NCI-H345 treated with DMSO at 0.1 percent for 48 hours (cell line): ENCODE results near the gene MYRIP.
"Not testable (repeated sequence)": the region's sequence is repeated elsewhere in the genome, so short reads cannot be mapped to it uniquely, and the experiment has no call there.

Experiments
- DNase-seq: peaks from one replicate; lab custom pipeline; 2025; ENCODE audit not compliant: unreplicated experiment; lab: John Stamatoyannopoulos, UW

Gene MYRIP

GRCh38 chr3:39809181-39809994 is at the start of gene MYRIP:
MYRIP (plus strand) TSS chr3:39809609; CDS start chr3:39900817, 91,208 bp downstream.
- DNase-seq, result peak; percentile 19

GRCh38 chr3:39760325-39760724 is 49.1 kb upstream of the MYRIP start:
- DNase-seq, result no peak

- DNase-seq, result no peak
Measured at GRCh38 chr3:39762537-39763070, 46.8 kb upstream of the MYRIP start.

- no peak for DNase-seq
Measured at GRCh38 chr3:39763390-39763789, 46.0 kb upstream of the MYRIP start.

- DNase-seq, result no peak
Measured at GRCh38 chr3:39765575-39765974, 43.8 kb upstream of the MYRIP start.

- DNase-seq, result no peak
Measured at GRCh38 chr3:39766433-39766832, 43.0 kb upstream of the MYRIP start.

- DNase-seq, result not testable (repeated sequence)
Measured at GRCh38 chr3:39766909-39767308, 42.5 kb upstream of the MYRIP start.

GRCh38 chr3:39778168-39778567 is 31.2 kb upstream of the MYRIP start:
- not testable (repeated sequence) for DNase-seq

GRCh38 chr3:39779511-39780230 is 29.7 kb upstream of the MYRIP start:
- no peak for DNase-seq

- no peak for DNase-seq
Measured at GRCh38 chr3:39780352-39780751, 29.1 kb upstream of the MYRIP start.

- no peak for DNase-seq
Measured at GRCh38 chr3:39781025-39781424, 28.4 kb upstream of the MYRIP start.

GRCh38 chr3:39781632-39782031 is 27.8 kb upstream of the MYRIP start:
- DNase-seq, result no peak

- no peak for DNase-seq
Measured at GRCh38 chr3:39783680-39784079, 25.7 kb upstream of the MYRIP start.

GRCh38 chr3:39784922-39785321 is 24.5 kb upstream of the MYRIP start:
- no peak for DNase-seq

- no peak for DNase-seq
Measured at GRCh38 chr3:39788128-39788883, 21.1 kb upstream of the MYRIP start.

GRCh38 chr3:39791603-39792002 is 17.8 kb upstream of the MYRIP start:
- DNase-seq, result no peak

- DNase-seq, result no peak
Measured at GRCh38 chr3:39794880-39795279, 14.5 kb upstream of the MYRIP start.

- no peak for DNase-seq
Measured at GRCh38 chr3:39801216-39801615, 8.2 kb upstream of the MYRIP start.

GRCh38 chr3:39802486-39802885 is 6.9 kb upstream of the MYRIP start:
- DNase-seq, result not testable (repeated sequence)

GRCh38 chr3:39803956-39804355 is 5.5 kb upstream of the MYRIP start:
- DNase-seq, result no peak

GRCh38 chr3:39804951-39805350 is 4.5 kb upstream of the MYRIP start:
- no peak for DNase-seq
